Measurements from ENCODE around the gene COMMD3. TPM values are rescaled to one million over a fixed set of nuclear protein-coding genes. Genes with fewer than 3 reads are reported as not detected.

Gene COMMD3
- total and polyA plus RNA-seq, 12 donors = 7.5 to 82.4 (median 45.0) TPM

DNA sequence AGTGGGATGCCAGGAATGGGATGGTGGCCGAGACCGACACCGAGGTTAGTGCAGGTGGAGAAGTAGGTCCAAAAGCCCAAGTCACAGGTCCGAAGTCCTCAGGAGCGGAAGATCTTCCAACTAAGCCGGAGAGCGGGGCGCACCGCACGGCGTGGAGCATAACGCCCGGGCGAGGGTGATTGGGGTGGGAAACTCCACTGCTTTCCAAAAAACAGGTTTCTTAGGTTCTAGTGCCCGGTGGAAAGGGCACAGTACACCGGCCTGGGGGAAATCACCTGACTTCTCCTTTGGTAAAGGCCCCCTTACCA, 17.7 kb downstream of the COMMD3 start:
- intact Hi-C loops (cut with DNase I) = no loop called here
- Histone ChIP-seq H3K4me1 (replicated peaks in 1 of 2) (peaks cover 19 to 25% of the 10 kb centered on the region in 2 donors), H3K36me3 (replicated peaks in 1 of 2) (peaks cover 0 to 13% of the 10 kb centered on the region in 2 donors), H3K9me3 (replicated peaks in 1 of 3) (no peaks in the 10 kb centered on the region), H3K4me3 (no peak overlapping the region), H3K27me3 (peaks cover 36% of the 10 kb centered on the region), H3K27ac (no peak overlapping the region)
- WGBS, 4 donors = 55 to 59% (median 56%) methylated on average over 11 to 16 of the region's 16 CpGs
- TF ChIP-seq, protein P1, sequence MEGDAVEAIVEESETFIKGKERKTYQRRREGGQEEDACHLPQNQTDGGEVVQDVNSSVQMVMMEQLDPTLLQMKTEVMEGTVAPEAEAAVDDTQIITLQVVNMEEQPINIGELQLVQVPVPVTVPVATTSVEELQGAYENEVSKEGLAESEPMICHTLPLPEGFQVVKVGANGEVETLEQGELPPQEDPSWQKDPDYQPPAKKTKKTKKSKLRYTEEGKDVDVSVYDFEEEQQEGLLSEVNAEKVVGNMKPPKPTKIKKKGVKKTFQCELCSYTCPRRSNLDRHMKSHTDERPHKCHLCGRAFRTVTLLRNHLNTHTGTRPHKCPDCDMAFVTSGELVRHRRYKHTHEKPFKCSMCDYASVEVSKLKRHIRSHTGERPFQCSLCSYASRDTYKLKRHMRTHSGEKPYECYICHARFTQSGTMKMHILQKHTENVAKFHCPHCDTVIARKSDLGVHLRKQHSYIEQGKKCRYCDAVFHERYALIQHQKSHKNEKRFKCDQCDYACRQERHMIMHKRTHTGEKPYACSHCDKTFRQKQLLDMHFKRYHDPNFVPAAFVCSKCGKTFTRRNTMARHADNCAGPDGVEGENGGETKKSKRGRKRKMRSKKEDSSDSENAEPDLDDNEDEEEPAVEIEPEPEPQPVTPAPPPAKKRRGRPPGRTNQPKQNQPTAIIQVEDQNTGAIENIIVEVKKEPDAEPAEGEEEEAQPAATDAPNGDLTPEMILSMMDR (IDR thresholded peaks at IDR 0.05) = no peak
- no peak for TF ChIP-seq POLR2A (IDR thresholded peaks at IDR 0.05)
- no peak for DNase-seq

DNA sequence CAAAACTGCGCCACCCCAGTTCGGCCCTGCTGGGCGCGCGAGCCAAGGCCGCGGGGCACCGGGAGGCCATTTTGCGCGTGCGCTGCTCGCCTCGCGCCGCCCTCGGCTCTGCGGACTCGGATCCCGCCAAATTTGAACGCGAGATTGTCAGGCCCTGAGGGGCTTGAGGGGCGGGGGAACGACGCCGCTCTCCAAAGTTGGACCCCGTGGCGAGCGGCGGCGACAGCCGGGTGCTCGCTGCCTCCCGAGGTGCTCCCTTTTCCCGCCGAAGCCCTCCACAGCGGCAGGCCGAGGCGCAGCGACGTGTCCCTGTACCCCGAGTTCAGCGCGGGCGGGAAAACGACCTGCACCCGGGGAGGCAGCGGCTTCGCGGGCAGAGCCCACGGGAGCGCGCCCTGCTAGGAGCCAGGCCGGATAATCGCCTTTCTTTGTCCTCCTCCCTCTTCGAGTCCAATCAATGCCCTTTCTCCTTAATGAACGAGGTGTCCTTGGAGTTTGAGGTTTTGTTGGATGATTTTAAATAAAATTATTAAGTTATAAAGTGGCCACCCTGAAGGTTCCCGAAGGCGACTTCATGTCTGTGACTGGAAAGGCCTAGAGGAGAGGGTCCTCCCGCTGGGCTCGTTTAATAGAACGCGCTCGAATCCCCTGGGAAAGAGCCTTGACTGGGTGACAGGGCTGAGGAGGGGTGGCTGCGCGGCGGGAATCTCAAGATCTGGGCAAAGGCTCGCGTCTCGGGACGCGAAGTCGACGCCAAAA, 18.4 kb downstream of the COMMD3 start:
- Histone ChIP-seq H3K27ac (no peak overlapping the region), H3K4me1 (replicated peaks in 1 of 2) (peaks cover 19 to 26% of the 10 kb centered on the region in 2 donors), H3K27me3 (peaks cover 41% of the 10 kb centered on the region), H3K9me3 (replicated peaks in 1 of 3) (no peaks in the 10 kb centered on the region), H3K4me3 (peak overlapping the region in 2 of 4 donors; percentile 40 to 42), H3K36me3 (replicated peaks in 1 of 2) (peaks cover 0 to 7% of the 10 kb centered on the region in 2 donors)
- WGBS, 4 donors = 10 to 13% (median 11%) methylated on average over 32 to 73 of the region's 73 CpGs
- peak in 4 of 7 donors; percentile 14 to 31 (median 22) for DNase-seq
- TF ChIP-seq, protein P1 (IDR thresholded peaks at IDR 0.05) = peak in 1 of 6 experiments; percentile 2
- TF ChIP-seq POLR2A (IDR thresholded peaks at IDR 0.05) = no peak
- intact Hi-C loops (cut with DNase I) = no loop called here

DNA sequence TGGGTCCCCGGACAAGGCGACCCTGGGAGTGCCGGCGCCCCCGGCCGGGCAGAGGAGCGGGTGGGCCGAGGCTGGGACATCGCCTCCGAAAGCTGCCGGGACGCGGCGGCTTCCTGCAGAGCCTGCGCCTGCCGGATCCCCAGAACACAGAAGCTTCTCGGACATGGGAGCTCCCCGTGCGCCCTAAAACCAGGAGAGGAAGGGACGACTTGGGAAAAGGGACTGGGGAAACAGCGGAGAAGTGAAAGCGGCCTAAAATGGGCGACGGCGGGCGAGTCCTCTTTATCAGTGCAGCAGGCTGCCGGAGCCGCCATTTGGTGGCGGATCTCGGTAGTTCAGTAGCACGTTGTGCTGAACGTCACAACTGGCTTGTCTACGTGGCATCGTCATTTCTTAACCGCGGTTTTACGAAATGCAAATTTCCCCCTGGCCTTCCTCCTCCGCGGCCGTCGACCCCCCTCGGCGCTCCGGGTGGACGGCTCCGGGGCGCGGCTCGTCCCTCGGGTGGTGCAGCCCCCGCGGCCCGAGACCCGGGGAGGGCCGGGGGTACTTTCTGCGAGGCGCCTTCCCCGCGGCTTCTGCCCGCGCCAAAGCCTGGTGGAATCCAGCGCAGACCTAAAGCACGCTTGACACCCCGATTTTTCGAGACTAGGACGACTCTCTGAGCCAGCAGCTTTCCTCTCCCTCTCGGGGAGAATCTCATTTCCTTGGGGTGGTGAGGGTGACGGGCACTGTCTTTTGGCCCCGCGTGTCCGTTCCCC, 19.2 kb downstream of the COMMD3 start:
- intact Hi-C loops (cut with DNase I) = no loop called here
- peak; percentile 38 to 68 (median 52) for DNase-seq
- H3K27me3 ChIP-seq = peaks cover 41% of the 10 kb centered on the region
- H3K4me1 ChIP-seq (replicated peaks in 1 of 2) = peaks cover 24 to 31% of the 10 kb centered on the region in 2 donors
- H3K4me3 ChIP-seq = peak overlapping the region in 2 of 4 donors; percentile 40 to 42
- no peaks in the 10 kb centered on the region for H3K9me3 ChIP-seq (replicated peaks in 1 of 3)
- H3K36me3 ChIP-seq (replicated peaks in 1 of 2) = no peaks in the 10 kb centered on the region
- H3K27ac ChIP-seq = no peak overlapping the region
- 2 to 4% (median 3%) methylated on average over 27 to 71 of the region's 71 CpGs for WGBS, 4 donors
- no peak for TF ChIP-seq POLR2A (IDR thresholded peaks at IDR 0.05)
- TF ChIP-seq, protein P1 (IDR thresholded peaks at IDR 0.05) = peak in 4 of 6 experiments; percentile 18 to 53 (median 40)

DNA sequence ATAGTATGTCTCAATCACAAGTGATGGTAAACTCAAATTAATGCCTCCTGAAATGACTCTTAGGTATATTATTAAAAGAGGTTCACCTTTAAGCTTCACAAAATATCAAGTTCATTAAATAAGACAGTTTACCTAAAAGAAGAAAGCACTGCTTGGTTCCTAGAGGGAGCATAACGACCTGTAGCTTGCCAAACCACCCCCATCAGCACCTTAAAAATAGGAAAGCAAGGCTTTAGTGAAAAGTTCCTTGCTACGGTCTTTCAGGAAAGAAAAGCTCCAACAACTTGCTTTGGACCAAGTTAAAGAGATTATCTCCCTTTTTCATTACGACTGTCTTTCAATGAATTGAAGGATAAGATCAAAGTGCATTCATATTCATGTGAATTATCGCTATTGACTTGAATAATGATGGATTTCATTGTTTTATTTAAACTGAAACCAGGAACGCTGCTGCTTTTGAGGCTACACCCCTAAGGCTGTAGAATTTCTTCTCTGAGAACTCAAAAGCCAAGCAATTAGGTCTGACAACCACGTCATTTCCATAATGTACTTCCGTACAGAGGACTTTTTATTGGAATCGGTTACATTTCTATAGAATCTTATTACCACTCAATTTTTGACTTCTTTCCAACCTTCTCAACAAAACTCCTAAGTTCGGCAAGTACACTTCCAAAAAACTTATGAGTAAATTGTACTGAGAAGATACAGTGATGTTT, 22.2 kb downstream of the COMMD3 start:
- 22 to 25% (median 24%) methylated on average over 9 of the region's 9 CpGs for WGBS, 4 donors
- no peak for DNase-seq
- peaks cover 24 to 36% of the 10 kb centered on the region in 2 donors for H3K4me1 ChIP-seq (replicated peaks in 1 of 2)
- TF ChIP-seq POLR2A (IDR thresholded peaks at IDR 0.05) = no peak
- TF ChIP-seq, protein P1 (IDR thresholded peaks at IDR 0.05) = no peak
- peaks cover 59% of the 10 kb centered on the region for H3K27me3 ChIP-seq
- intact Hi-C loops (cut with DNase I) = no loop called here
- no peak overlapping the region for H3K4me3 ChIP-seq
- no peak overlapping the region for H3K27ac ChIP-seq
- H3K9me3 ChIP-seq (replicated peaks in 1 of 3) = no peaks in the 10 kb centered on the region
- no peaks in the 10 kb centered on the region for H3K36me3 ChIP-seq (replicated peaks in 1 of 2)

All from adrenal gland (tissue), 12 donors.